Measurements from ENCODE around the gene STAU1.
"Not testable (repeated sequence)": the region's sequence is repeated elsewhere in the genome, so short reads cannot be mapped to it uniquely, and the experiment has no call there.

DNA sequence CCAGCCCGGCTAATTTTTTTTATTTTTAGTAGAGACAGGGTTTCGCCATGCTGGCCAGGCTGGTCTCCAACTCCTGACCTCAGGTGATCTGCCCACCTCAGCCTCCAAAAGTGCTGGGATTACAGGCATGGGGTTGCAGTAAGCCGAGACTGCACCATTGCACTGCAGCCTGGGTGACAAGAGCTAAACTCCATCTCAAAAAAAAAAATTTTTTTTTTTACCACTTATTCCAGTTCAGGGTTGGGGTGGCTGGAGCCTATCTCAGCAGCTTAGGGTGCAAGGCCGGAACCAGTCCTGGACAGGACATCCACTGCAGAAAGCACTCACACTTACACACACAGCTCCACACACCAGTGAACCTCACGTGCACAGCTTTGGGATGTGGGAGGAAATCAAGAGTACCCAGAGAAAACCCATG lies 4.0 kb downstream of the STAU1 start:
- TF ChIP-seq, protein P1, sequence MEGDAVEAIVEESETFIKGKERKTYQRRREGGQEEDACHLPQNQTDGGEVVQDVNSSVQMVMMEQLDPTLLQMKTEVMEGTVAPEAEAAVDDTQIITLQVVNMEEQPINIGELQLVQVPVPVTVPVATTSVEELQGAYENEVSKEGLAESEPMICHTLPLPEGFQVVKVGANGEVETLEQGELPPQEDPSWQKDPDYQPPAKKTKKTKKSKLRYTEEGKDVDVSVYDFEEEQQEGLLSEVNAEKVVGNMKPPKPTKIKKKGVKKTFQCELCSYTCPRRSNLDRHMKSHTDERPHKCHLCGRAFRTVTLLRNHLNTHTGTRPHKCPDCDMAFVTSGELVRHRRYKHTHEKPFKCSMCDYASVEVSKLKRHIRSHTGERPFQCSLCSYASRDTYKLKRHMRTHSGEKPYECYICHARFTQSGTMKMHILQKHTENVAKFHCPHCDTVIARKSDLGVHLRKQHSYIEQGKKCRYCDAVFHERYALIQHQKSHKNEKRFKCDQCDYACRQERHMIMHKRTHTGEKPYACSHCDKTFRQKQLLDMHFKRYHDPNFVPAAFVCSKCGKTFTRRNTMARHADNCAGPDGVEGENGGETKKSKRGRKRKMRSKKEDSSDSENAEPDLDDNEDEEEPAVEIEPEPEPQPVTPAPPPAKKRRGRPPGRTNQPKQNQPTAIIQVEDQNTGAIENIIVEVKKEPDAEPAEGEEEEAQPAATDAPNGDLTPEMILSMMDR (CRISPR knock-in tag; IDR thresholded peaks at IDR 0.05), result not testable (repeated sequence)
- TF ChIP-seq, protein P2, sequence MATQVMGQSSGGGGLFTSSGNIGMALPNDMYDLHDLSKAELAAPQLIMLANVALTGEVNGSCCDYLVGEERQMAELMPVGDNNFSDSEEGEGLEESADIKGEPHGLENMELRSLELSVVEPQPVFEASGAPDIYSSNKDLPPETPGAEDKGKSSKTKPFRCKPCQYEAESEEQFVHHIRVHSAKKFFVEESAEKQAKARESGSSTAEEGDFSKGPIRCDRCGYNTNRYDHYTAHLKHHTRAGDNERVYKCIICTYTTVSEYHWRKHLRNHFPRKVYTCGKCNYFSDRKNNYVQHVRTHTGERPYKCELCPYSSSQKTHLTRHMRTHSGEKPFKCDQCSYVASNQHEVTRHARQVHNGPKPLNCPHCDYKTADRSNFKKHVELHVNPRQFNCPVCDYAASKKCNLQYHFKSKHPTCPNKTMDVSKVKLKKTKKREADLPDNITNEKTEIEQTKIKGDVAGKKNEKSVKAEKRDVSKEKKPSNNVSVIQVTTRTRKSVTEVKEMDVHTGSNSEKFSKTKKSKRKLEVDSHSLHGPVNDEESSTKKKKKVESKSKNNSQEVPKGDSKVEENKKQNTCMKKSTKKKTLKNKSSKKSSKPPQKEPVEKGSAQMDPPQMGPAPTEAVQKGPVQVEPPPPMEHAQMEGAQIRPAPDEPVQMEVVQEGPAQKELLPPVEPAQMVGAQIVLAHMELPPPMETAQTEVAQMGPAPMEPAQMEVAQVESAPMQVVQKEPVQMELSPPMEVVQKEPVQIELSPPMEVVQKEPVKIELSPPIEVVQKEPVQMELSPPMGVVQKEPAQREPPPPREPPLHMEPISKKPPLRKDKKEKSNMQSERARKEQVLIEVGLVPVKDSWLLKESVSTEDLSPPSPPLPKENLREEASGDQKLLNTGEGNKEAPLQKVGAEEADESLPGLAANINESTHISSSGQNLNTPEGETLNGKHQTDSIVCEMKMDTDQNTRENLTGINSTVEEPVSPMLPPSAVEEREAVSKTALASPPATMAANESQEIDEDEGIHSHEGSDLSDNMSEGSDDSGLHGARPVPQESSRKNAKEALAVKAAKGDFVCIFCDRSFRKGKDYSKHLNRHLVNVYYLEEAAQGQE (IDR thresholded peaks at IDR 0.05; ENCODE audit: borderline replicate concordance in 1 of 2, low read depth in 1 of 2, low read length in 2 of 2), result not testable (repeated sequence)
- not testable (repeated sequence) for TF ChIP-seq POLR2AphosphoS5 (IDR thresholded peaks at IDR 0.05; ENCODE audit: low read depth, low read length); ZFAT (CRISPR knock-in tag; conservative IDR thresholded peaks at IDR 0.05); CHD4 (IDR thresholded peaks at IDR 0.05; ENCODE audit: borderline replicate concordance, low read length); EZH2 (conservative IDR thresholded peaks at IDR 0.05; ENCODE audit: low read depth, low read length); YY1 (IDR thresholded peaks at IDR 0.05; ENCODE audit: insufficient read depth, insufficient replicate concordance, low read depth, low read length); NFE2 (CRISPR knock-in tag; IDR thresholded peaks at IDR 0.05); ZBTB8A (CRISPR knock-in tag; IDR thresholded peaks at IDR 0.05; ENCODE audit: borderline replicate concordance, low read depth); ELF4 (CRISPR knock-in tag; IDR thresholded peaks at IDR 0.05; ENCODE audit: borderline replicate concordance); TBX3 (IDR thresholded peaks at IDR 0.05; ENCODE audit: borderline replicate concordance); SMC3 (IDR thresholded peaks at IDR 0.05; ENCODE audit: low read length)
